Cardiac muscle cell (in vitro differentiated cells and primary cell): ENCODE measurements around the gene ANTXR2. TPM values are rescaled to one million over a fixed set of nuclear protein-coding genes. Genes with fewer than 3 reads are reported as not detected.

Experiments
- DNase-seq, 2 donors: peaks; one replicate each; pipeline versions ENCODE4 v3.0.0 to v3.0.0-alpha.2; 2010 to 2017; ENCODE audit warnings: low read depth in 1 of 2, low spot score in 1 of 2
- H3K27ac ChIP-seq: fragments of 200-600 bp; sonication (generic); 2 replicates; pipeline ENCODE4 v1.5.1; 2016
- H3K27me3 ChIP-seq: fragments of 200-600 bp; sonication (generic); 2 replicates; pipeline ENCODE4 v1.6.0; 2016; ENCODE audit warnings: control low read depth
- H3K36me3 ChIP-seq: fragments of 200-600 bp; sonication (generic); 2 replicates; pipeline ENCODE4 v1.5.1; 2016; ENCODE audit warnings: control low read depth
- H3K4me1 ChIP-seq: fragments of 200-600 bp; sonication (generic); 2 replicates; pipeline ENCODE4 v1.8.1; 2017; ENCODE audit warnings: low read depth, mild to moderate bottlenecking, mixed run types
- H3K4me3 ChIP-seq: fragments of 200-600 bp; sonication (generic); 2 replicates; pipeline ENCODE4 v1.5.1; 2016; ENCODE audit warnings: mild to moderate bottlenecking
- H3K9me3 ChIP-seq: fragments of 200-600 bp; sonication (generic); 2 replicates; pipeline ENCODE4 v1.5.1; 2017; ENCODE audit warnings: low read depth, mild to moderate bottlenecking, control low read depth
- CTCF ChIP-seq: IDR thresholded peaks from 2 replicates; pipeline ENCODE4 v1.5.1; 2012; ENCODE audit warnings: low read depth, mild to moderate bottlenecking, low read length
- polyA plus RNA-seq: library from polyadenylated mRNA; unstranded; fragments of >200 nt; fragmentation: Nextera tagmentation; extraction: Ambion mirVana; gene quantifications from 2 replicates; pipeline ENCODE4 v1.2.1, GENCODE V29; 2016
- total RNA-seq: library from RNA; depleted of rRNA; stranded (reverse); fragments of >200 nt; gene quantifications from 2 replicates; pipeline ENCODE4 v1.2.3, GENCODE V29; 2016

ANTXR2 gene
- total and polyA plus RNA-seq, 2 experiments from 2014 or later: 70.6 to 79.6 TPM

DNA sequence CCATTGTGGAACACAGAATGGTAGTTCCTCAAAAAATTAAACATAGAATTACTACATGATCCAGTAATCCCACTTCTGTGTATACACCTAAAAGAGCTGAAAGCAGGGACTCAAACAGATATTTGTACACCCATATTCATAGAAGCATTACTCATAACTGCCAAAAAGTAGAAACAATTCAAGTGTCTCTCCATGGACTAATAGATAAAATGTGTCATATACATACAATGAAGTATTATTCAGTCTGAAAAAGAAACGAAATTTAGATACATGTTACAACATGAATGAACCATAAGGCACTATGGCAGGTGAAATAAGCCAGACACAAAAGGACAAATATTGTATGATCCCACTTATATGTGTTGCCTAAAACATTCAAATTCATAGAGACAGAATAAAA lies 145.1 kb downstream of the ANTXR2 start:
- Histone ChIP-seq H3K27ac (no peak overlapping the region), H3K36me3 (no peaks in the 10 kb centered on the region), H3K4me1 (no peaks in the 10 kb centered on the region), H3K9me3 (no peaks in the 10 kb centered on the region), H3K4me3 (no peak overlapping the region), H3K27me3 (no peaks in the 10 kb centered on the region)
- DNase-seq: no peak
- no peak for TF ChIP-seq CTCF

GRCh38 chr4:79923281-79923680 lies 149.7 kb downstream of the ANTXR2 start:
- H3K9me3 ChIP-seq: no peaks in the 10 kb centered on the region
- H3K4me1 ChIP-seq: no peaks in the 10 kb centered on the region
- TF ChIP-seq CTCF: no peak
- DNase-seq: peak in 1 of 2 donors; percentile 5
- no peak overlapping the region for H3K4me3 ChIP-seq
- no peaks in the 10 kb centered on the region for H3K36me3 ChIP-seq
- no peaks in the 10 kb centered on the region for H3K27me3 ChIP-seq
- H3K27ac ChIP-seq: no peak overlapping the region

- Histone ChIP-seq H3K36me3 (no peaks in the 10 kb centered on the region), H3K27ac (no peak overlapping the region), H3K9me3 (no peaks in the 10 kb centered on the region), H3K4me3 (no peak overlapping the region), H3K4me1 (no peaks in the 10 kb centered on the region), H3K27me3 (no peaks in the 10 kb centered on the region)
- DNase-seq: no peak
- TF ChIP-seq CTCF: no peak
These were observed 151.0 kb downstream of the ANTXR2 start for GRCh38 chr4:79922011-79922410.

DNA sequence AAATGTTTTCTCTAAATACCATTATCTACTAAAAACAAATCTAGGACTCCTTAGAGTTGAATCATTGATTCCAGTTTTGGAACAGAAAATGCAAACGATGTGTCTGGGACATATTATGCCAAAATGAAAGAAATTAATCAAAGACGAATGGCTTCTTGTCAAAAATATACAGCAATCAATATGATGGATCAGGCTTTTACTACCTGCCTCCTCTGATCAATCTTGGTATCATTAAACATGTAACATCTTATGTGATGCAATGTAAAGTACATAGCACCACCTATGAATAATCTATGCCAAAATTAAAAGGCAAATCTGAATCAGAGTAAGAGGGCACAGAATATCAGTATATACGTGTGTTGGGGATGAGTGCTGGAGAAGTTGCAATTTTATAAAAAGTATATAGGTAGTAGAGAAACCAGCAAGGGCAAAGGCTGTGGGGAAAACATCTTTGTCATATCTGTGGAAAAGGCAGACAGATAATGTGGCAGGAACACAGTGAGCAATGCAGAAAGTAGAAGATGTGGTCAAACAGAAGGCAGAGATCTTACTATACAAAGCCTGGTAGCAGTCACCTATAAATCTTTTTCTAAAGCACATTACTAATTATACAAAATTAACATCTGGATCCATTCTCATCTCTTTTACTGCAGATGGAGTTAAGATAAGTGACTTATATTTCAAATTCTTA lies 152.7 kb downstream of the ANTXR2 start:
- Histone ChIP-seq H3K27ac (no peak overlapping the region), H3K4me3 (no peak overlapping the region), H3K36me3 (no peaks in the 10 kb centered on the region), H3K27me3 (no peaks in the 10 kb centered on the region), H3K9me3 (no peaks in the 10 kb centered on the region), H3K4me1 (no peaks in the 10 kb centered on the region)
- DNase-seq: no peak
- no peak for TF ChIP-seq CTCF

DNA sequence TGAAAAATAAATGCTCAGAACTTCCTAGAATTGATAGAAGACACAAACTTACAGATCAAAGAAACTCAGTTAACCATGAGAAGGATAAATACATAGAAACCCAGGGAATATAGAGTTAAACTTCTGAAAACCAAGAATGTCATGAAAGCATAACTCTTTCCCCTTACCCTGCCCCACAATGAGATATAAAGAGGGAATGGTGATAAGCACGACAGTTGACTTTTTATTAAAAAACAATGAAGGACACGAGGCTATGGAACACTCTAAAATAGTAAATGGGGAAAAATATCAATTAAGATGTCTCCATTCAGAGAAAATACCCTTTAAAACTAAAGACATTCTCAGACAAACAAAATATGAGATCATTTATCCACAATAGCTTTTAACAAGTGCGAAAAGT lies 154.7 kb downstream of the ANTXR2 start:
- no peak for DNase-seq
- Histone ChIP-seq H3K27ac (no peak overlapping the region), H3K36me3 (no peaks in the 10 kb centered on the region), H3K9me3 (no peaks in the 10 kb centered on the region), H3K4me3 (no peak overlapping the region), H3K27me3 (no peaks in the 10 kb centered on the region), H3K4me1 (peaks cover 8% of the 10 kb centered on the region)
- no peak for TF ChIP-seq CTCF

GRCh38 chr4:79917246-79917645 lies 155.8 kb downstream of the ANTXR2 start:
- DNase-seq: peak in 1 of 2 donors; percentile 67
- TF ChIP-seq CTCF: peak; percentile 70

More at GRCh38 chr4:79917246-79917645, 155.8 kb downstream of the ANTXR2 start:
- H3K36me3 ChIP-seq: no peaks in the 10 kb centered on the region
- no peak overlapping the region for H3K4me3 ChIP-seq
- no peak overlapping the region for H3K27ac ChIP-seq
- H3K27me3 ChIP-seq: no peaks in the 10 kb centered on the region
- no peaks in the 10 kb centered on the region for H3K9me3 ChIP-seq
- H3K4me1 ChIP-seq: peaks cover 10% of the 10 kb centered on the region
